Panc1 (cell line): ENCODE results near the gene CEP250. TPM values are rescaled to one million over a fixed set of nuclear protein-coding genes. Genes with fewer than 3 reads are reported as not detected.

Experiments
- ATAC-seq: fragments of 200-7000 bp; cut with Tn5 transposase; 2 replicates; pipeline ENCODE4 v1.9.1; 2020; ENCODE audit warnings: mild to moderate bottlenecking, moderate library complexity
- BruUV-seq: library from RNA; stranded (reverse); fragments of 400-500 nt; replicated peaks from 2 replicates; lab custom pipeline; 2021; lab: Mats Ljungman, UMichigan
- CTCF ChIA-PET: fragments of 300-600 bp; sonication (Branson Sonifier 250); formaldehyde crosslinking; loops from one replicate; lab custom pipeline; 2022; ENCODE audit warnings: antibody characterized with exemption; lab: Charles Lee
- POLR2A ChIA-PET: fragments of 300-600 bp; sonication (Branson Sonifier 250); formaldehyde crosslinking; loops from one replicate; lab custom pipeline; 2022; ENCODE audit warnings: antibody characterized with exemption; lab: Charles Lee
- DNase-seq: peaks from one replicate; pipeline ENCODE4 v3.0.0-alpha.2; 2010; ENCODE audit warnings: low read depth, low spot score
- H3K27ac ChIP-seq: 2 replicates; pipeline ENCODE4 v1.5.1; 2011; ENCODE audit warnings: mild to moderate bottlenecking, low read length, inconsistent platforms
- H3K27me3 ChIP-seq: fragments of 200-500 bp; sonication (Bioruptor generic); 2 replicates; pipeline ENCODE4 v1.6.0; 2014; ENCODE audit warnings: low read length, inconsistent platforms; ENCODE audit not compliant: control insufficient read depth, insufficient read depth
- H3K36me3 ChIP-seq: fragments of 200-500 bp; sonication (Bioruptor generic); 2 replicates; pipeline ENCODE4 v1.5.1; 2014; ENCODE audit warnings: inconsistent platforms, mild to moderate bottlenecking, low read length, moderate library complexity; ENCODE audit not compliant: control insufficient read depth, insufficient read depth
- H3K4me1 ChIP-seq: 2 replicates; pipeline ENCODE4 v1.5.1; 2011; ENCODE audit warnings: inconsistent platforms, mild to moderate bottlenecking, low read length, moderate library complexity; ENCODE audit not compliant: control insufficient read depth, insufficient read depth
- H3K4me3 ChIP-seq, 2 experiments: 2 replicates each; pipeline ENCODE4 v1.5.1; 2011 to 2012; ENCODE audit warnings: low read depth in 2 of 2, low read length in 2 of 2, mild to moderate bottlenecking in 2 of 2, inconsistent platforms in 1 of 2, moderate library complexity in 1 of 2
- H3K9me3 ChIP-seq: fragments of 200-500 bp; sonication (Bioruptor generic); 2 replicates; pipeline ENCODE4 v1.5.1; 2014; ENCODE audit warnings: low read depth, mild to moderate bottlenecking, inconsistent platforms, low read length, moderate library complexity; ENCODE audit not compliant: control insufficient read depth, insufficient read depth
- CTCF ChIP-seq: fragments of 450-650 bp; IDR thresholded peaks from 2 replicates; pipeline ENCODE4 v1.5.1; 2017; ENCODE audit warnings: mild to moderate bottlenecking
- POLR2AphosphoS5 ChIP-seq: IDR thresholded peaks from 2 replicates; pipeline ENCODE4 v1.6.1; 2012; ENCODE audit warnings: mild to moderate bottlenecking, low read depth, low read length, moderate library complexity
- REST ChIP-seq, 2 experiments: IDR thresholded peaks; 2 replicates each; pipeline ENCODE4 v1.6.1; 2011 to 2012; ENCODE audit warnings: low read depth in 2 of 2, control low read depth in 1 of 2, low read length in 1 of 2, mild to moderate bottlenecking in 1 of 2, moderate library complexity in 1 of 2; ENCODE audit not compliant: insufficient read depth in 1 of 2
- SIN3A ChIP-seq: IDR thresholded peaks from 2 replicates; pipeline ENCODE4 v1.6.1; 2012; ENCODE audit warnings: low read depth, mild to moderate bottlenecking, low read length, moderate library complexity, borderline replicate concordance; ENCODE audit not compliant: insufficient read depth
- TCF7L2 ChIP-seq: IDR thresholded peaks from 2 replicates; pipeline ENCODE4 v1.6.1; 2011; ENCODE audit warnings: mild to moderate bottlenecking, low read depth, low read length, inconsistent platforms
- in situ Hi-C: cut with HindIII; loops from 2 replicates; pipeline ENCODE4 v1.10.0; 2016; ENCODE audit warnings: low sequenced_read_pairs, low pct_unique_long_range_greater_than_20kb
- intact Hi-C: fragments of 100-400 bp; cut with micrococcal nuclease; formaldehyde crosslinking; loops from one replicate; pipeline ENCODE4 v1.10.0; 2022; ENCODE audit not compliant: unreplicated experiment
- total RNA-seq: library from RNA; stranded (reverse); gene quantifications from one replicate; pipeline ENCODE4 v1.2.1, GENCODE V29; 2021; ENCODE audit not compliant: unreplicated experiment

The CEP250 gene
- total RNA-seq, 1 experiment from 2014 or later: 82.5 TPM

- in situ Hi-C loops: no loop called here
- intact Hi-C loops: no loop called here
- Histone ChIP-seq H3K4me1 (no peaks in the 10 kb centered on the region), H3K27me3 (no peaks in the 10 kb centered on the region), H3K27ac (no peak overlapping the region), H3K4me3 (no peak overlapping the region), H3K9me3 (no peaks in the 10 kb centered on the region), H3K36me3 (peaks cover 28% of the 10 kb centered on the region)
- no peak for ATAC-seq
- POLR2A ChIA-PET: no interaction called here
- CTCF ChIA-PET: no interaction called here
- no peak for DNase-seq
- TF ChIP-seq CTCF (no peak), REST (IDR thresholded peaks at IDR 0.05; ENCODE audit: insufficient read depth in 1 of 2, low read depth in 2 of 2, low read length in 1 of 2) (no peak), POLR2AphosphoS5 (no peak), TCF7L2 (no peak), SIN3A (no peak)
- BruUV-seq: no TSS peak
Measured at GRCh38 chr20:35474303-35474871, 19.0 kb downstream of the CEP250 start.

- no TSS peak for BruUV-seq
- in situ Hi-C loops (no loop called here), intact Hi-C loops (no loop called here)
- POLR2A ChIA-PET: no interaction called here
- H3K4me1 ChIP-seq: no peaks in the 10 kb centered on the region
- DNase-seq (no peak), ATAC-seq (no peak)
- no peaks in the 10 kb centered on the region for H3K9me3 ChIP-seq
- CTCF ChIA-PET: no interaction called here
- H3K27me3 ChIP-seq: no peaks in the 10 kb centered on the region
- H3K36me3 ChIP-seq: peaks cover 25% of the 10 kb centered on the region
- H3K4me3 ChIP-seq: no peak overlapping the region
- no peak overlapping the region for H3K27ac ChIP-seq
- TF ChIP-seq TCF7L2 (no peak), CTCF (no peak), SIN3A (no peak), POLR2AphosphoS5 (no peak), REST (IDR thresholded peaks at IDR 0.05; ENCODE audit: insufficient read depth in 1 of 2, low read depth in 2 of 2, low read length in 1 of 2) (no peak)
Measured at GRCh38 chr20:35476288-35476687, 20.9 kb downstream of the CEP250 start.
